HepG2 (cell line): ENCODE results near the gene DNASE2. TPM values are rescaled to one million over a fixed set of nuclear protein-coding genes. Genes with fewer than 3 reads are reported as not detected.
A peak's percentile ranks its signal among the peaks of the same experiment; 100 is the strongest.

Experiments
- ATF3 ChIP-seq: sonication (generic); formaldehyde crosslinking; IDR thresholded peaks from 2 replicates; pipeline ENCODE4 v1.4.0; 2020; ENCODE audit warnings: missing genetic modification reagents
- DNMT3B ChIP-seq: conservative IDR thresholded peaks from 2 replicates; pipeline ENCODE4 v1.6.1; 2016; ENCODE audit warnings: missing biosample characterization, control low read depth
- FOSL1 ChIP-seq: sonication (generic); formaldehyde crosslinking; IDR thresholded peaks from 2 replicates; pipeline ENCODE4 v1.9.0; 2021; ENCODE audit warnings: missing genetic modification reagents, borderline replicate concordance
- GATA4 ChIP-seq: sonication (generic); IDR thresholded peaks from 2 replicates; pipeline ENCODE4 v1.6.1; 2016; ENCODE audit warnings: antibody characterized with exemption, low read depth, borderline replicate concordance
- HES4 ChIP-seq: sonication (generic); formaldehyde crosslinking; IDR thresholded peaks from 2 replicates; pipeline ENCODE4 v1.9.0; 2021; ENCODE audit warnings: mild to moderate bottlenecking, missing genetic modification reagents, borderline replicate concordance
- HMG20A ChIP-seq: IDR thresholded peaks from 2 replicates; pipeline ENCODE4 v1.6.1; 2016; ENCODE audit warnings: borderline replicate concordance
- HNRNPH1 ChIP-seq: fragments of 200-400 bp; formaldehyde crosslinking; optimal IDR thresholded peaks from 2 replicates; pipeline ENCODE3; 2017; ENCODE audit warnings: mild to moderate bottlenecking, low read depth, low read length
- PLSCR1 ChIP-seq: sonication (generic); formaldehyde crosslinking; IDR thresholded peaks from 2 replicates; pipeline ENCODE4 v1.5.0; 2020; ENCODE audit warnings: missing genetic modification reagents, mild to moderate bottlenecking, borderline replicate concordance
- POGK ChIP-seq: sonication (generic); formaldehyde crosslinking; conservative IDR thresholded peaks from 2 replicates; pipeline ENCODE4 v1.8.0; 2022; ENCODE audit warnings: mild to moderate bottlenecking, moderate library complexity, missing genetic modification reagents
- POLR2A ChIP-seq, 2 experiments: IDR thresholded peaks; 2 replicates each; pipeline ENCODE4 v1.6.1; 2011; ENCODE audit warnings: low read depth in 2 of 2, low read length in 2 of 2, mild to moderate bottlenecking in 1 of 2, moderate library complexity in 1 of 2; ENCODE audit not compliant: insufficient read depth in 1 of 2
- SALL1 ChIP-seq: sonication (generic); formaldehyde crosslinking; IDR thresholded peaks from 2 replicates; pipeline ENCODE4 v1.8.0; 2022; ENCODE audit warnings: mild to moderate bottlenecking, missing genetic modification reagents
- SIX1 ChIP-seq: sonication (generic); formaldehyde crosslinking; IDR thresholded peaks from 2 replicates; pipeline ENCODE4 v1.4.0; 2020; ENCODE audit warnings: missing genetic modification reagents, borderline replicate concordance
- SNAPC5 ChIP-seq: sonication (generic); formaldehyde crosslinking; IDR thresholded peaks from 2 replicates; pipeline ENCODE4 v1.8.1; 2023; ENCODE audit warnings: mild to moderate bottlenecking, missing genetic modification reagents, borderline replicate concordance
- TOE1 ChIP-seq: sonication (generic); formaldehyde crosslinking; IDR thresholded peaks from 2 replicates; pipeline ENCODE4 v1.4.0; 2020; ENCODE audit warnings: mild to moderate bottlenecking, missing genetic modification reagents
- ZBTB1 ChIP-seq: sonication (generic); formaldehyde crosslinking; IDR thresholded peaks from 2 replicates; pipeline ENCODE4 v1.4.0; 2020; ENCODE audit warnings: missing genetic modification reagents, borderline replicate concordance
- ZFP41 ChIP-seq: sonication (generic); formaldehyde crosslinking; IDR thresholded peaks from 2 replicates; pipeline ENCODE4 v1.4.0; 2020; ENCODE audit warnings: mild to moderate bottlenecking, missing genetic modification reagents, borderline replicate concordance
- ZFP91 ChIP-seq: sonication (generic); formaldehyde crosslinking; IDR thresholded peaks from 2 replicates; pipeline ENCODE4 v1.9.0; 2022; ENCODE audit warnings: missing genetic modification reagents, mild to moderate bottlenecking, borderline replicate concordance
- ZNF414 ChIP-seq: sonication (generic); formaldehyde crosslinking; IDR thresholded peaks from 2 replicates; pipeline ENCODE4 v1.5.0; 2020; ENCODE audit warnings: missing genetic modification reagents
- ZNF530 ChIP-seq: sonication (generic); formaldehyde crosslinking; IDR thresholded peaks from 2 replicates; pipeline ENCODE4 v1.5.0; 2020; ENCODE audit warnings: low read depth, mild to moderate bottlenecking, missing genetic modification reagents
- ZNF597 ChIP-seq: sonication (generic); formaldehyde crosslinking; IDR thresholded peaks from 2 replicates; pipeline ENCODE4 v1.5.0; 2020; ENCODE audit warnings: missing genetic modification reagents
- ZNF674 ChIP-seq: sonication (generic); formaldehyde crosslinking; IDR thresholded peaks from 2 replicates; pipeline ENCODE4 v1.5.0; 2020; ENCODE audit warnings: low read depth, mild to moderate bottlenecking, missing genetic modification reagents
- ZNF709 ChIP-seq: sonication (generic); formaldehyde crosslinking; IDR thresholded peaks from 2 replicates; pipeline ENCODE4 v1.5.0; 2020; ENCODE audit warnings: mild to moderate bottlenecking, missing genetic modification reagents
- ZNF781 ChIP-seq: sonication (generic); formaldehyde crosslinking; IDR thresholded peaks from 2 replicates; pipeline ENCODE4 v1.5.1; 2020; ENCODE audit warnings: borderline replicate concordance, mild to moderate bottlenecking, missing genetic modification reagents; ENCODE audit errors: not compliant biosample characterization
- polyA plus RNA-seq, 8 experiments: library from polyadenylated mRNA; depleted of rRNA in 3 of 8; stranded (reverse) in 7 of 8; unstranded in 1 of 8; fragments of >200 nt; fragmentation: Illumina TruSeq in 4 of 8; extraction: Trizol in 4 of 8; gene quantifications; 2 replicates each; pipeline versions ENCODE4 v1.2.1 to v1.2.3, GENCODE V29; 2011 to 2016; ENCODE audit warnings: low read depth in 4 of 8, missing spikeins in 1 of 8, mixed read lengths in 1 of 8; ENCODE audit not compliant: insufficient read depth in 1 of 8
- total RNA-seq, 5 experiments: library from RNA; depleted of rRNA; stranded (reverse); fragments of >200 nt; fragmentation: Illumina TruSeq; extraction: Trizol; gene quantifications; 2 replicates each; pipeline ENCODE4 v1.2.3, GENCODE V29; 2016; ENCODE audit warnings: low read depth in 1 of 5

Gene DNASE2
- total and polyA plus RNA-seq, 2 of the 13 experiments (the other 11 are each of a cell fraction or from before 2014, with no cell fraction given), result 7.5 to 16.2 TPM

GRCh38 chr19:12890787-12891552 is 9.7 kb upstream of the DNASE2 start, which contains the start of gene GCDH (continued):
- TF ChIP-seq ZFP91 (CRISPR knock-in tag), result peak; percentile 98
- TF ChIP-seq SALL1, result no peak; the same call in 1 of the 2 replicates
- no peak for TF ChIP-seq HMG20A (CRISPR knock-in tag)
- TF ChIP-seq DNMT3B (CRISPR knock-in tag), result no peak
- no peak for TF ChIP-seq POGK (CRISPR knock-in tag)
- 0 out of 2 replicates have a peak, but pooled peaks have one; percentile 27 for TF ChIP-seq ATF3
- TF ChIP-seq ZNF674 (CRISPR knock-in tag), result no peak
- TF ChIP-seq FOSL1 (CRISPR knock-in tag), result no peak
- TF ChIP-seq ZNF530 (CRISPR knock-in tag), result no peak
- no peak for TF ChIP-seq PLSCR1
- TF ChIP-seq HNRNPH1, result no peak
- TF ChIP-seq ZNF709 (CRISPR knock-in tag), result no peak
- no peak for TF ChIP-seq SIX1 (CRISPR knock-in tag)
- TF ChIP-seq ZNF597 (CRISPR knock-in tag), result no peak
- peak; percentile 67; the same call in 1 of the 2 replicates for TF ChIP-seq HES4 (CRISPR knock-in tag)
- peak; percentile 41 for TF ChIP-seq ZNF781 (CRISPR knock-in tag)
- no peak for TF ChIP-seq ZNF414 (CRISPR knock-in tag)
- TF ChIP-seq SNAPC5 (CRISPR knock-in tag), result no peak
- TF ChIP-seq POLR2A (IDR thresholded peaks at IDR 0.05; ENCODE audit: insufficient read depth in 1 of 2, low read depth in 2 of 2, low read length in 2 of 2), result peak; percentile 95
- TF ChIP-seq GATA4, result peak; percentile 40; the same call in 1 of the 2 replicates
- no peak for TF ChIP-seq TOE1
- TF ChIP-seq ZFP41 (CRISPR knock-in tag), result peak; percentile 75; the same call in 1 of the 2 replicates
- TF ChIP-seq ZBTB1 (CRISPR knock-in tag), result no peak
